K562 (cell line): ENCODE results near the gene SV2C. TPM values are rescaled to one million over a fixed set of nuclear protein-coding genes. Genes with fewer than 3 reads are reported as not detected.

Source experiments
- CHD7 ChIP-seq: fragments of 200-600 bp; sonication (generic); IDR thresholded peaks from one replicate; pipeline ENCODE4 v1.6.1; 2012; ENCODE audit warnings: mild to moderate bottlenecking, low read depth, low read length, inconsistent platforms
- TBL1XR1 ChIP-seq, 2 experiments: IDR thresholded peaks; 2 replicates each; pipeline ENCODE4 v1.6.1; 2012; ENCODE audit warnings: improper control_type of control experiment in 2 of 2, low read length in 2 of 2, mild to moderate bottlenecking in 1 of 2
- polyA plus RNA-seq, 8 experiments: library from polyadenylated mRNA; depleted of rRNA in 4 of 8; stranded (reverse) in 5 of 8; unstranded in 3 of 8; fragments of >200 nt; fragmentation: Nextera tagmentation in 2 of 8; fragmentation: Illumina TruSeq in 1 of 8; extraction: Ambion mirVana in 2 of 8; extraction: Trizol in 1 of 8; gene quantifications; 2 replicates each; pipeline versions ENCODE4 v1.2.1 to v1.2.3, GENCODE V29; 2011 to 2014; ENCODE audit warnings: inconsistent platforms in 1 of 8, missing spikeins in 1 of 8
- total RNA-seq, 7 experiments: library from RNA; depleted of rRNA in 6 of 7; stranded (reverse); fragments of >200 nt in 6 of 7; fragmentation: Illumina TruSeq in 2 of 7; extraction: Trizol in 2 of 7; gene quantifications; 2 replicates each; pipeline versions ENCODE4 v1.2.1 to v1.2.3, GENCODE V29; 2011 to 2021; ENCODE audit warnings: low replicate concordance in 1 of 7

SV2C gene
- total and polyA plus RNA-seq, 9 of the 15 experiments (the other 6 are each of a cell fraction or from before 2014, with no cell fraction given): 0.05 TPM; not detected in 8

GRCh38 chr5:76069061-76069735 lies 14.0 kb upstream of the SV2C start (continued):
- no peak for TF ChIP-seq CHD7
- TF ChIP-seq TBL1XR1 (IDR thresholded peaks at IDR 0.05; ENCODE audit: low read length in 2 of 2): no peak
